ENCODE measurements around the gene TSKU.
A peak's percentile ranks its signal among the peaks of the same experiment; 100 is the strongest.

The TSKU gene

GRCh38 chr11:76761718-76762355 is 21.3 kb upstream of the TSKU start:
- no peak for TF ChIP-seq Cebpa-rat (IDR thresholded peaks at IDR 0.05)
- Histone ChIP-seq H3K27ac (no peak overlapping the region), H3K9me3 (replicated peaks in 1 of 11) (no peaks in the 10 kb centered on the region), H3K27me3 (no peaks in the 10 kb centered on the region), H3K36me3 (no peaks in the 10 kb centered on the region), H3K4me1 (peaks cover under 1 to 38% (median 23%) of the 10 kb centered on the region in 10 experiments; a peak in 19 of 20 replicates), H3K9ac (no peak overlapping the region), H3K4me2 (no peak overlapping the region), H3K4me3 (no peak overlapping the region), H4K20me1 (no peaks in the 10 kb centered on the region)

GRCh38 chr11:76762356-76762752 is 20.8 kb upstream of the TSKU start:
- H3K36me3 ChIP-seq = no peaks in the 10 kb centered on the region
- peaks cover 6 to 43% (median 28%) of the 10 kb centered on the region in 10 experiments for H3K4me1 ChIP-seq
- no peaks in the 10 kb centered on the region for H4K20me1 ChIP-seq
- TF ChIP-seq Cebpa-rat (IDR thresholded peaks at IDR 0.05) = no peak
- no peak overlapping the region for H3K27ac ChIP-seq
- no peaks in the 10 kb centered on the region for H3K9me3 ChIP-seq (replicated peaks in 1 of 11)
- H3K9ac ChIP-seq = no peak overlapping the region
- H3K27me3 ChIP-seq = no peaks in the 10 kb centered on the region
- H3K4me2 ChIP-seq = no peak overlapping the region
- no peak overlapping the region for H3K4me3 ChIP-seq

DNA sequence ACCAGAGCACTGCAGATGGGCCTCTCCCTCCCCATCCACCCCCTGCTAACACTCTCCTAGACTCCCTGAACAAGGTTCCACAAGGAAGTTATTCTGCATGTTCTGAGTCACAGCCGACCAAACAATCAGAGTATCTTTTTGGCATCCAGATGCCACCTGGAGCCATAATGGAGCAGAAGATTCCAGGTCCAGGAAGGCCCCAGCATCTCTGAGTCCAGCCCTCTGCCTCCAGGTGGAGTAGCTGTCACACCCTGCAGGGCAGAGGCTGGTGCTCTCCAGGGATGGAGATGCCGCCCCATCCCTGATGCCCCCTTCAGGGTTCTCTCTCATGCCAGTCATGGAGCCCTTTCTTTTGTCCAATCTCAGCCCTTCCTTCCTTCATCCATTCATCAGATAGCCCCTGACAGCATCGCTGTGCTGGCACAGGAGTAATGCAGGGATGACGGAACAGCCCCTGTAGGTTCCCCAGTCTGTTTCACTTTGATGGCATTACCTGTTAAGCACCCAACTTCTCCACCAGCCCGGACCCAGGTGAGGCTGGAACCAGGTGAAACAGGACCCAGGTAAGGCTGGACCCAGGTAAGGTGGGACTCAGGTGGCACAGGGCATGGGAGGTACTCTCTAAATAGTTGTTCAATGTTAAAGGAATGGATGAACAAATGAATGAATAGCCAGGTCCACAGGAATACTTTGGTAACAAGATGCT is 20.1 kb upstream of the TSKU start:
- Histone ChIP-seq H3K27ac (no peak overlapping the region), H3K27me3 (no peaks in the 10 kb centered on the region), H3K9ac (no peak overlapping the region), H3K4me1 (peaks cover 12 to 49% (median 34%) of the 10 kb centered on the region in 10 experiments), H3K9me3 (replicated peaks in 1 of 11) (no peaks in the 10 kb centered on the region), H4K20me1 (no peaks in the 10 kb centered on the region; a peak in 1 of 22 replicates), H3K4me2 (peak overlapping the region in 3 of 11 experiments; percentile 34 to 60 (median 39); a peak in 4 of 22 replicates), H3K36me3 (no peaks in the 10 kb centered on the region), H3K4me3 (no peak overlapping the region)
- no peak for TF ChIP-seq Cebpa-rat (IDR thresholded peaks at IDR 0.05)

DNA sequence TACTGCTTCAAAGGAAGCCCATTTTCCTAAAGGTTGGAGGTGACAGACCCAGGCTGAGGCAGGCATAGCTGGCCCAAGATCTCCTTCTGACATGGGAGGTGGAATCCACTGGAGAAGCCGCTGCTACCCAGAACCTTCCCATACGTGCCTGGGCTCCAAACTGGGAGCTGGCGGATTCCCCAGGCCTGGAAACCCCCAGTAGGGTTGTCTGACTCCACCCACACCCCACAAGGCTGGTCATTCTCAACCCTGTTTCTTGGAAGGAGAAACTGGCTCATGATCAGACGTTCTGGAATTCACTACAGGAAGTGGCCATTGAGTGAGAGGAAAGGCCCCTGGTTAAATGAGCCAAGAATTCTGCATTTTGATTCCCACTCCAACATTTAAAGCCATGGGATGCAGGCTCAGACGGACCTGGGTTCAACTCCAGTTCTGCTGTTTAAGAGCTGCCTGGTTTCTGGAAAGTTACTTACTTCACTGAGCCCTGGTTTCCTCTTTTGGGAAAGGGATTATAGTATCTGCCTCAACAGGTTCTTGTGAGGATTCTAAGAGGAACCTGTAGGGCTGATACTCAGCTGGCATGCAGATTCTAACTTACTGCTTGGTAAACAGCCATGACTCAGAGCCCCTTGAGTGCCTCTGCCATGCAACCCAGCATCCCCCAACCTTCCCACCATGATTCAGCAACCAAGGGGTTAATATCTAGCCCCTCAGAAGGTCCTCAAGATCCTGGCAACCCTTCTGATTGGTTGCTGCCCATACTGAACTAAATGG is 19.4 kb upstream of the TSKU start:
- H3K9me3 ChIP-seq (replicated peaks in 1 of 11) = no peaks in the 10 kb centered on the region
- no peak overlapping the region for H3K27ac ChIP-seq
- no peak overlapping the region for H3K9ac ChIP-seq
- no peaks in the 10 kb centered on the region for H3K36me3 ChIP-seq
- H3K4me2 ChIP-seq = peak overlapping the region in 5 of 11 experiments; percentile 21 to 60 (median 34); a peak in 9 of 22 replicates
- H3K27me3 ChIP-seq = no peaks in the 10 kb centered on the region
- TF ChIP-seq Cebpa-rat (IDR thresholded peaks at IDR 0.05) = no peak
- H4K20me1 ChIP-seq = no peaks in the 10 kb centered on the region; a peak in 1 of 22 replicates
- H3K4me3 ChIP-seq = no peak overlapping the region
- H3K4me1 ChIP-seq = peaks cover 20 to 55% (median 40%) of the 10 kb centered on the region in 10 experiments

DNA sequence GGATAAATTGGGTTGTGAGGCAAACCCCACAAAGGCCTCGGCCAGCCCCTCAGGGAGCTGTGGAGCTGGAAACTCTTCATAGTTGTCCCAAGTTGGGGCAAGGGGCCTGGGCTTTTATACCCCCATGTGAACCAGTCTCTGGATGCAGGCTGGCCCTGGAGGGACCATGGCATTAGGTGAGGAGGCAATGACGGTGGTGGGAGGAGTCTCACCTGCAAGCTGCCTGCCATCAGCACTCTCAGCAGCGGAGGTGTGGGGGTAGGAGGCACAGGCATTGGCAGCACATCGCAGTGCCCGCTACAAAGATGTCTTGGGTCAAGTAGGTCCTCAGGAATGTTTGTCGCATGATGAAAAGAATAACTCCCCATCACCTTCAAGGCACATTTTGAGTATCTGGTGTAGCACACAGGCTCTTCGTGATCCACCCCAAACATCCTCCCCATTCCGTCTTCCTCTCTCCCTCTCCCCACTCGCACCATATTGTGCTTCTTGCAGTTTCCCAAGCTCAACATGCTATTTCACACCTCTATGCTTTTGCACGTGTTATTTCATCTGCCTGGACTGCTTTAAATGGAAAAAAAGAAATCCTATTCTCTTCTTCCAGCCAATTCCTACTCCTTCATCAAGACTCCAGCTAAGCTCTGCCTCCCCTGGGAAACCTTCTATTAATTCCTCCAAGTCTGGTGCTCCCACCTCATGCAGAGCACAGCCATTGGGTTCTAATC is 18.1 kb upstream of the TSKU start:
- no peak for TF ChIP-seq Cebpa-rat (IDR thresholded peaks at IDR 0.05)
- no peak overlapping the region for H3K27ac ChIP-seq

GRCh38 chr11:76765863-76766350 is 17.2 kb upstream of the TSKU start:
- no peak for TF ChIP-seq Cebpa-rat (IDR thresholded peaks at IDR 0.05)
- H3K4me3 ChIP-seq = no peak overlapping the region
- peak overlapping the region in 1 of 11 experiments; percentile 18; a peak in 1 of 22 replicates for H3K9ac ChIP-seq
- H3K27ac ChIP-seq = peak overlapping the region in 6 of 11 experiments; percentile 7 to 91 (median 84); a peak in 9 of 22 replicates
- H3K4me2 ChIP-seq = peak overlapping the region in 10 of 11 experiments; percentile 14 to 99 (median 92); a peak in 18 of 22 replicates
- no peaks in the 10 kb centered on the region; a peak in 1 of 22 replicates for H4K20me1 ChIP-seq
- no peaks in the 10 kb centered on the region for H3K27me3 ChIP-seq
- H3K9me3 ChIP-seq (replicated peaks in 1 of 11) = no peaks in the 10 kb centered on the region
- H3K4me1 ChIP-seq = peaks cover 41 to 77% (median 62%) of the 10 kb centered on the region in 10 experiments
- H3K36me3 ChIP-seq = no peaks in the 10 kb centered on the region

More for the DNA sequence above, 18.1 kb upstream of the TSKU start:
- H3K4me2 ChIP-seq = peak overlapping the region in 9 of 11 experiments; percentile 14 to 99 (median 92); a peak in 15 of 22 replicates
- no peak overlapping the region for H3K4me3 ChIP-seq
- H3K27me3 ChIP-seq = no peaks in the 10 kb centered on the region
- no peaks in the 10 kb centered on the region; a peak in 1 of 22 replicates for H4K20me1 ChIP-seq
- no peaks in the 10 kb centered on the region for H3K9me3 ChIP-seq (replicated peaks in 1 of 11)
- H3K9ac ChIP-seq = no peak overlapping the region
- no peaks in the 10 kb centered on the region for H3K36me3 ChIP-seq
- H3K4me1 ChIP-seq = peaks cover 33 to 69% (median 54%) of the 10 kb centered on the region in 10 experiments

DNA sequence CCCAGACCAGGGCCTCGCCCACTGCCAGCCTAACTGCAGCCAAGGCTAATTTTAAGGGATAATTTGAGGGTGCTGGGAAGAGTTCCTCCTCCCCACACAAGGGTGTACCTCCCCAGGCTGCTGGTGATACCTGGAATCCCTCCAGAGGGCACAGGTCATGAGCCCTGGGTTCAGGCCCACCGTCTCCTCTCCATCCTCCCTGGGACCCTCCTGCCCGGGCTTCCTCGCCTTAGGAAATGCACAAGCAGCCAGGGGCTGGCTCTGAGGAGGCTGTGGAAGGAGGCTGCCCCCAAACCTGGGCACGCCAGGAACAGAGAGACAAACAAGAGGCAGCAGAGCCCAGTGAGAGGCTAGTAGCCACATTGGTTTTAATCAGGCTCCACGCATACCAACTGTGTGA is 16.6 kb upstream of the TSKU start:
- no peaks in the 10 kb centered on the region for H3K9me3 ChIP-seq (replicated peaks in 1 of 11)
- peak overlapping the region in 6 of 11 experiments; percentile 13 to 91 (median 84); a peak in 11 of 22 replicates for H3K27ac ChIP-seq
- peak overlapping the region in 3 of 11 experiments; percentile 1 to 77 (median 18); a peak in 1 of 22 replicates for H3K9ac ChIP-seq
- H3K4me2 ChIP-seq = peak overlapping the region in 10 of 11 experiments; percentile 83 to 99 (median 93); a peak in 20 of 22 replicates
- no peaks in the 10 kb centered on the region for H3K36me3 ChIP-seq
- no peaks in the 10 kb centered on the region; a peak in 1 of 22 replicates for H4K20me1 ChIP-seq
- no peak overlapping the region for H3K4me3 ChIP-seq
- no peak for TF ChIP-seq Cebpa-rat (IDR thresholded peaks at IDR 0.05)
- peaks cover 47 to 83% (median 68%) of the 10 kb centered on the region in 10 experiments for H3K4me1 ChIP-seq
- no peaks in the 10 kb centered on the region for H3K27me3 ChIP-seq

GRCh38 chr11:76767659-76768058 is 15.5 kb upstream of the TSKU start:
- no peaks in the 10 kb centered on the region for H3K36me3 ChIP-seq
- no peak for TF ChIP-seq Cebpa-rat (IDR thresholded peaks at IDR 0.05)
- H3K9me3 ChIP-seq (replicated peaks in 1 of 11) = no peaks in the 10 kb centered on the region
- H3K27me3 ChIP-seq = no peaks in the 10 kb centered on the region
- no peaks in the 10 kb centered on the region; a peak in 1 of 22 replicates for H4K20me1 ChIP-seq
- peak overlapping the region in 10 of 11 experiments; percentile 18 to 91 (median 78); a peak in 20 of 22 replicates for H3K27ac ChIP-seq
- H3K4me1 ChIP-seq = peaks cover 59 to 94% (median 79%) of the 10 kb centered on the region in 10 experiments
- peak overlapping the region in 8 of 10 experiments; percentile 15 to 65 (median 46); a peak in 13 of 20 replicates for H3K4me3 ChIP-seq
- peak overlapping the region; percentile 39 to 78 (median 70); a peak in 20 of 22 replicates for H3K9ac ChIP-seq
- peak overlapping the region; percentile 76 to 99 (median 93) for H3K4me2 ChIP-seq

Measured in BLaER1 treated with 17β-estradiol and CSF1 and Interleukin-3, amounts not matched to agents 10 nM and 100 nM (cell line).